Activated CD8-positive, alpha-beta T cell treated with anti-CD3 and anti-CD28 coated beads for 36 hours (primary cell): Measurements from ENCODE around the gene IL5. TPM values are rescaled to one million over a fixed set of nuclear protein-coding genes. Genes with fewer than 3 reads are reported as not detected.

ENCODE experiments used
- ATAC-seq: fragments of 200-7000 bp; cut with Tn5 transposase; one replicate; pipeline ENCODE4 v1.10.0; 2021; ENCODE audit warnings: mild to moderate bottlenecking, moderate library complexity
- CTCF ChIA-PET: fragments of 350-600 bp; sonication (Branson Sonifier 250); formaldehyde crosslinking; loops from one replicate; lab custom pipeline; 2021; ENCODE audit warnings: antibody characterized with exemption; lab: Charles Lee
- POLR2A ChIA-PET: fragments of 350-600 bp; sonication (Branson Sonifier 250); formaldehyde crosslinking; loops from one replicate; lab custom pipeline; 2021; ENCODE audit warnings: antibody characterized with exemption; lab: Charles Lee
- DNase-seq: peaks from one replicate; pipeline ENCODE4 v3.0.0-alpha.2; 2020
- H3K27ac Mint-ChIP-seq: one replicate; pipeline ENCODE4 v1.8.0; 2021; ENCODE audit warnings: mild to moderate bottlenecking, mixed read lengths
- H3K27me3 Mint-ChIP-seq: one replicate; pipeline ENCODE4 v1.8.0; 2021; ENCODE audit warnings: mixed read lengths
- H3K36me3 Mint-ChIP-seq: one replicate; pipeline ENCODE4 v1.8.0; 2021; ENCODE audit warnings: low read depth, mixed read lengths
- H3K4me1 Mint-ChIP-seq: one replicate; pipeline ENCODE4 v1.8.0; 2021; ENCODE audit warnings: low read depth, mixed read lengths
- H3K4me3 Mint-ChIP-seq: one replicate; pipeline ENCODE4 v1.8.0; 2021; ENCODE audit warnings: mild to moderate bottlenecking, moderate library complexity, mixed read lengths
- H3K9me3 Mint-ChIP-seq: one replicate; pipeline ENCODE4 v1.8.0; 2021; ENCODE audit warnings: mixed read lengths
- CTCF ChIP-seq: fragments of 200-600 bp; IDR thresholded peaks from one replicate; pipeline ENCODE4 v1.8.0; 2022; ENCODE audit warnings: antibody characterized with exemption, mild to moderate bottlenecking
- intact Hi-C: fragments of 100-400 bp; cut with micrococcal nuclease; formaldehyde crosslinking; loops from one replicate; pipeline ENCODE4 v1.10.0; 2022
- total RNA-seq, 2 experiments: library from RNA; stranded (reverse); gene quantifications; one replicate each; pipeline ENCODE4 v1.2.3, GENCODE V29; 2021

Gene IL5
- total RNA-seq, 2 experiments from 2014 or later, result 1.6 to 1.7 TPM

DNA sequence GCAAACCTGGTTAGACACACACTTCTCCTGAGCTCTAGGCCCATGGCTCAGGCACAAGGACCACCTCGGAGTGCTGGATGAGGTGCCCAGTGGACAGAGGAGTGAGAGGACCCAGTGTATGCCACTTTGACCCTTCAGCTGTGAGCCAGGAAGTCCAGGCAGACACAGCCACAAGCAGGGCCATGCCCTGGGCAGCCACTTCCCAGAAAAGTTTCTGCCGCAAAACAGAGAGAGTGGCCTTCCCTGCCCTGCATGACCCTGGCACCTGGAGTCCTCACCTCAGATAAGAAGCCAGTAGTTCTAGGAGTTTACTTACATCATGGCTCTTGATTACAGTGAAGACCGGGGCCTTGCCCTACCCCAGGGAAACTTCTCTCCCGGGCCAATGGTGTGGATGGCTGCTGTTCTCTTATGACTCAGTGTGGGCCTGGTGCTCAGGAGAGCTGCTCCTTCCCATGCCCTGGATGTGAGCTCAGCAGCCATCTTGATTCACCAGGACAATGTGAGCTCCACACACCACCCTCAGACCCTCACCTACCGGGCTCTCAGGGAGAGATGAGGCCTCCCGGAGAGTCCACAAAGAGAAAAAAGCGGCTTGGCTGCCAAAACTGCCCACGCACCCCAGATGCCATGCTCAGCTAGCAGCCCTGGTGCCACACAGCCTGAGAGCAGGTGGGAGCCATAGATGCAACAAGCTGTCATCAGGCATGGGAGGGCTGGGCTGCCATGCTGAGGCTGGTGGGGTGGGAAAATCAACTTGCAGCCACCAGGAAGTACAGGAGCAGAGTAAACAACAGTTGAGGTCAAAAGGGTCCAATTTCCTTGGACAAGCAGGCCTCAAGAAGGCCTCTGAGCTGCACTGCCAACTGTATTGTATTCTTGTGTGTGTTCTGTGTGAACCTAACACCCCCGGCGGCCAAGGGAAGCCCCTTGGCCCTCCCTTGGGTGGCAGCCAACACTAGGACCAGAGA lies 41.1 kb downstream of the IL5 start:
- no peak overlapping the region for H3K27ac Mint-ChIP-seq
- TF ChIP-seq CTCF, result no peak
- H3K36me3 Mint-ChIP-seq, result no peaks in the 10 kb centered on the region
- H3K4me3 Mint-ChIP-seq, result no peak overlapping the region
- peaks cover 4% of the 10 kb centered on the region for H3K27me3 Mint-ChIP-seq
- ChIA-PET CTCF (interaction anchor here (0.6 to 13.9 kb wide), 17 partner anchors 10 to 318 kb away, joined by 3 to 342 read pairs (median 18); no protein-coding TSS in a partner anchor), POLR2A (interaction anchor here (0.8 to 36.6 kb wide), 5 partner anchors 10 to 113 kb away, joined by 4 to 1641 read pairs (median 93); partner anchors contain the start of gene IRF1)
- intact Hi-C loops, result loop anchor here (1.0 to 10.0 kb wide), 2 partner anchors 116 to 227 kb away; no protein-coding TSS in a partner anchor
- H3K9me3 Mint-ChIP-seq, result no peaks in the 10 kb centered on the region
- ATAC-seq, result no peak
- H3K4me1 Mint-ChIP-seq, result peaks cover 34% of the 10 kb centered on the region
- no peak for DNase-seq

- H3K36me3 Mint-ChIP-seq, result no peaks in the 10 kb centered on the region
- no peak overlapping the region for H3K27ac Mint-ChIP-seq
- H3K9me3 Mint-ChIP-seq, result no peaks in the 10 kb centered on the region
- ATAC-seq (no peak), DNase-seq (no peak)
- no peak overlapping the region for H3K4me3 Mint-ChIP-seq
- TF ChIP-seq CTCF, result no peak
- H3K4me1 Mint-ChIP-seq, result peaks cover 36% of the 10 kb centered on the region
- POLR2A ChIA-PET, result interaction anchor here (0.8 to 36.6 kb wide), 6 partner anchors 10 to 114 kb away, joined by 4 to 1641 read pairs (median 54); partner anchors contain the start of gene IRF1
- CTCF ChIA-PET, result interaction anchor here (0.6 to 13.9 kb wide), 28 partner anchors 8 to 437 kb away, joined by 3 to 342 read pairs (median 8); partner anchors contain the start of genes KIF3A and SLC22A5
- peaks cover 4% of the 10 kb centered on the region for H3K27me3 Mint-ChIP-seq
- intact Hi-C loops, result loop anchor here (1.0 to 10.0 kb wide), 2 partner anchors 115 to 227 kb away; no protein-coding TSS in a partner anchor
Observed at GRCh38 chr5:132501629-132501956, 41.7 kb downstream of the IL5 start.

DNA sequence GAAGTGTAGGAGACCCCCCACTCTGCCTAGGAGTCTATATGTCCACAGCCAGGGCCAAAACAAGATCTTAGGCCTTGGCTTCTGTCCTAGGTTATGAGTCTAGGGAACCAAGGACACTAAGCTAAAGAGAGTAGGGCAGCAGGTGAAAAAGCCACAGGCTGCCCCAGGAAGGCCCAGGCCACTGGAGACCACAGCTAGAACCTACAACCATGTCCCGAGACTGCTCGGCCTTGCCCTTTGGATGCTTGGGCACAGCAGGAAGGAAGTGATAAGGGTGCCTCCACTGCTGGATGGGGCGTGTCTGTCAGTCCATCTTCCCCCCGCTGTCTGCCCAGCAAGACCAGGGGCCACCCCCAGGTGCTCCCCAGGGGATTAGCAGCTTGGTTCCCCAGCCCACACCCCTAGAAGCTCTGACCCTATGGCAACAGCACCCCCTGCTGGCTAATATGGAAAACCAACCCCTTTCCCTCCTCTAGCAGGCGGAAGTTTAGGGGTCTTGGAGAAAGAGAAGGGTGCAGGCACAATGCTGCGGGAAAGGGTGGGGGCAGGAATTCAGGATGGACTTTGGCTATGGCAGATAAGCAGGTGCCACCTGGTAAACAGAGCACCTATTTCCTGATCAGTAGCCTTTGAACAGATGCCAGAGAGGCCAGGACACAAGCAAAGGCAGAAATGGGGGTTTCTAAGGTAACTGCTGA lies 42.2 kb downstream of the IL5 start:
- Mint-ChIP-seq H3K36me3 (no peaks in the 10 kb centered on the region), H3K4me1 (peaks cover 36% of the 10 kb centered on the region), H3K27ac (peak overlapping the region; percentile 71), H3K4me3 (no peak overlapping the region), H3K9me3 (no peaks in the 10 kb centered on the region), H3K27me3 (peaks cover under 1% of the 10 kb centered on the region)
- peak; percentile 83 for DNase-seq
- CTCF ChIA-PET, result interaction anchor here (0.6 to 13.9 kb wide), 51 partner anchors 8 to 436 kb away, joined by 3 to 342 read pairs (median 5); partner anchors contain the start of genes IRF1, KIF3A and SLC22A5
- peak; percentile 40 for ATAC-seq
- intact Hi-C loops, result loop anchor here (1.0 to 10.0 kb wide), 2 partner anchors 115 to 226 kb away; no protein-coding TSS in a partner anchor
- POLR2A ChIA-PET, result interaction anchor here (0.8 to 36.6 kb wide), 9 partner anchors 11 to 231 kb away, joined by 3 to 1641 read pairs (median 4); partner anchors contain the start of gene IRF1
- TF ChIP-seq CTCF, result peak; percentile 89

DNA sequence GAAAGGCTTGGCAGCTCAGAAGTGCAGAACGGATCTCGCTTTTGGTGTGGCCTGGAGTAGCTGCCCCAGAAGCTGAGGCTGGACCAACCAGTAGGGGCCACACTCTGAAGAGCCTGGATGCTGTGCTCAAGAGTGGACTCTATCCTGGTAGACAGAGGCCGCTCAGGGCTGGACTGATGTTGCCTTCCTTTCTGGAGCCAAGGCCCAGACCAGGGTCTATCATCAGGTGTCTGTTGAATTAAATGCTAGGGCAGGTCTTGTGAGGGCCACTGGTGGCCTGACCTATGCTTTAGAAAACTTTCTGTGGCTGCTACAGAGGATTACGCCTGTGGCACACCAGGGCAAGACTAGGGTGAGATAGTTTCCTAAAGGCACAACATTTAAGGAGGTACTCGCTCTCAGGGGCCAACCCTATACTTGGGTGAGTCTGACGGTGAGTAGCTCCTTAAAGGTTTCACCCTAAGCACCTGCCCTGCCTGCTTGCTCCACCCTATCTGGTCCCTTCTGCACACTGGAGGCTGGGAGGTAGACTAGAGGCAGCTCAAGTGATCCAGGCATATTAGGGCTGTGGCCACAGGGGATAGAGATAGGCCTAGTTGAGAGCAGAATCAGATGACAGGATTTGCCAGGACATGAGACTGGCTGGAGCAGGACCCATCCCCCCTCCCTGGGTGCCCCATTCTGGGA lies 42.9 kb downstream of the IL5 start:
- Mint-ChIP-seq H3K4me1 (peaks cover 36% of the 10 kb centered on the region), H3K36me3 (no peaks in the 10 kb centered on the region), H3K4me3 (no peak overlapping the region), H3K27me3 (no peaks in the 10 kb centered on the region), H3K9me3 (no peaks in the 10 kb centered on the region), H3K27ac (no peak overlapping the region)
- CTCF ChIA-PET, result interaction anchor here (0.6 to 13.9 kb wide), 51 partner anchors 9 to 435 kb away, joined by 3 to 342 read pairs (median 5); partner anchors contain the start of genes IRF1, KIF3A and SLC22A5
- DNase-seq (peak; percentile 37), ATAC-seq (no peak)
- no peak for TF ChIP-seq CTCF
- POLR2A ChIA-PET, result interaction anchor here (0.8 to 36.6 kb wide), 9 partner anchors 24 to 232 kb away, joined by 3 to 1641 read pairs (median 4); partner anchors contain the start of genes IRF1 and SLC22A5
- intact Hi-C loops, result loop anchor here (10.0 kb wide), 1 partner anchor 226 kb away; no protein-coding TSS in a partner anchor
